ENCODE data around the gene SPATA12. TPM values are rescaled to one million over a fixed set of nuclear protein-coding genes. Genes with fewer than 3 reads are reported as not detected.

The SPATA12 gene
- total and polyA plus RNA-seq, 4 donors, result not detected

DNA sequence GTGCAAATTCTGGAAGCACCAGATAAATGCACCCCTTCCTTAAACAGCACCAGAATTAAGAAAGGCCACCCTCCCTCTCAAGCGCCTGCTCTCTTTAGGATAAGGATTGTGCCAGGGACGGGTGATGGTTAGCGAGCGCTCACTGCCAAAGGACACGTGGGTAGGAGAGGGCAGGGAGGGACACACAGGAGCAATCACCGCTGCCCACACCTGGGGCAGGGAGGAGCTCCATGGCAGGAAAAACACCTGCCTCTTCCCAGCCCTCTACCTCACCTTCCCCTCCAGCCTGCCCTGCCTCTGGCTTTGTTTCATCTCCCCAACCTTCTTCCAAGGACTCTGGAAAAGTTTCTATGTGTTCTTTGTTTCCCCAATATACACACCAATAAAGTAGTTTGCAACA, 7.3 kb upstream of the SPATA12 start:
- H3K4me3 ChIP-seq (ENCODE audit: low read depth in 1 of 3, low read length in 3 of 3), result no peak overlapping the region
- no peaks in the 10 kb centered on the region for H3K4me1 ChIP-seq (ENCODE audit: control insufficient read depth in 4 of 4, insufficient read depth in 4 of 4, low read length in 3 of 4)
- H3K36me3 ChIP-seq (ENCODE audit: control insufficient read depth in 4 of 4, insufficient read depth in 3 of 4, low read depth in 1 of 4, low read length in 3 of 4), result no peaks in the 10 kb centered on the region
- H3K9me3 ChIP-seq (ENCODE audit: control insufficient read depth in 4 of 4, low read length in 3 of 4), result no peaks in the 10 kb centered on the region
- peaks cover 0 to 2% (median 0%) of the 10 kb centered on the region in 4 donors for H3K27me3 ChIP-seq (ENCODE audit: control insufficient read depth in 4 of 4, insufficient read depth in 4 of 4, low read length in 3 of 4)
- no peak for TF ChIP-seq SP1 (IDR thresholded peaks at IDR 0.05)
- no peak for TF ChIP-seq JUND (IDR thresholded peaks at IDR 0.05)
- no peak for TF ChIP-seq EGR1 (IDR thresholded peaks at IDR 0.05; ENCODE audit: low read depth in 2 of 2)
- TF ChIP-seq, protein P1, sequence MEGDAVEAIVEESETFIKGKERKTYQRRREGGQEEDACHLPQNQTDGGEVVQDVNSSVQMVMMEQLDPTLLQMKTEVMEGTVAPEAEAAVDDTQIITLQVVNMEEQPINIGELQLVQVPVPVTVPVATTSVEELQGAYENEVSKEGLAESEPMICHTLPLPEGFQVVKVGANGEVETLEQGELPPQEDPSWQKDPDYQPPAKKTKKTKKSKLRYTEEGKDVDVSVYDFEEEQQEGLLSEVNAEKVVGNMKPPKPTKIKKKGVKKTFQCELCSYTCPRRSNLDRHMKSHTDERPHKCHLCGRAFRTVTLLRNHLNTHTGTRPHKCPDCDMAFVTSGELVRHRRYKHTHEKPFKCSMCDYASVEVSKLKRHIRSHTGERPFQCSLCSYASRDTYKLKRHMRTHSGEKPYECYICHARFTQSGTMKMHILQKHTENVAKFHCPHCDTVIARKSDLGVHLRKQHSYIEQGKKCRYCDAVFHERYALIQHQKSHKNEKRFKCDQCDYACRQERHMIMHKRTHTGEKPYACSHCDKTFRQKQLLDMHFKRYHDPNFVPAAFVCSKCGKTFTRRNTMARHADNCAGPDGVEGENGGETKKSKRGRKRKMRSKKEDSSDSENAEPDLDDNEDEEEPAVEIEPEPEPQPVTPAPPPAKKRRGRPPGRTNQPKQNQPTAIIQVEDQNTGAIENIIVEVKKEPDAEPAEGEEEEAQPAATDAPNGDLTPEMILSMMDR (IDR thresholded peaks at IDR 0.05; ENCODE audit: low read depth, low read length, missing input control), result no peak
- no peak for TF ChIP-seq RXRA (IDR thresholded peaks at IDR 0.05)
- TF ChIP-seq FOXA2 (IDR thresholded peaks at IDR 0.05), result no peak
- TF ChIP-seq, protein P2, sequence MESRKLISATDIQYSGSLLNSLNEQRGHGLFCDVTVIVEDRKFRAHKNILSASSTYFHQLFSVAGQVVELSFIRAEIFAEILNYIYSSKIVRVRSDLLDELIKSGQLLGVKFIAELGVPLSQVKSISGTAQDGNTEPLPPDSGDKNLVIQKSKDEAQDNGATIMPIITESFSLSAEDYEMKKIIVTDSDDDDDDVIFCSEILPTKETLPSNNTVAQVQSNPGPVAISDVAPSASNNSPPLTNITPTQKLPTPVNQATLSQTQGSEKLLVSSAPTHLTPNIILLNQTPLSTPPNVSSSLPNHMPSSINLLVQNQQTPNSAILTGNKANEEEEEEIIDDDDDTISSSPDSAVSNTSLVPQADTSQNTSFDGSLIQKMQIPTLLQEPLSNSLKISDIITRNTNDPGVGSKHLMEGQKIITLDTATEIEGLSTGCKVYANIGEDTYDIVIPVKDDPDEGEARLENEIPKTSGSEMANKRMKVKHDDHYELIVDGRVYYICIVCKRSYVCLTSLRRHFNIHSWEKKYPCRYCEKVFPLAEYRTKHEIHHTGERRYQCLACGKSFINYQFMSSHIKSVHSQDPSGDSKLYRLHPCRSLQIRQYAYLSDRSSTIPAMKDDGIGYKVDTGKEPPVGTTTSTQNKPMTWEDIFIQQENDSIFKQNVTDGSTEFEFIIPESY (IDR thresholded peaks at IDR 0.05), result no peak
- no peak for TF ChIP-seq HNF4A (conservative IDR thresholded peaks at IDR 0.05)
- TF ChIP-seq, protein P3, sequence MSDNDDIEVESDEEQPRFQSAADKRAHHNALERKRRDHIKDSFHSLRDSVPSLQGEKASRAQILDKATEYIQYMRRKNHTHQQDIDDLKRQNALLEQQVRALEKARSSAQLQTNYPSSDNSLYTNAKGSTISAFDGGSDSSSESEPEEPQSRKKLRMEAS (IDR thresholded peaks at IDR 0.05), result no peak
- TF ChIP-seq FOXA1 (IDR thresholded peaks at IDR 0.05), result no peak
- TF ChIP-seq HNF4G (IDR thresholded peaks at IDR 0.05), result no peak
- TF ChIP-seq TAF1 (conservative IDR thresholded peaks at IDR 0.05), result no peak
- TF ChIP-seq NR2F2 (IDR thresholded peaks at IDR 0.05), result no peak
- TF ChIP-seq RAD21 (IDR thresholded peaks at IDR 0.05), result no peak
- TF ChIP-seq GABPA (IDR thresholded peaks at IDR 0.05 in 1 of 2, conservative IDR thresholded peaks at IDR 0.05 in 1 of 2), result no peak
- TF ChIP-seq YY1 (IDR thresholded peaks at IDR 0.05), result no peak
- TF ChIP-seq, protein P4, sequence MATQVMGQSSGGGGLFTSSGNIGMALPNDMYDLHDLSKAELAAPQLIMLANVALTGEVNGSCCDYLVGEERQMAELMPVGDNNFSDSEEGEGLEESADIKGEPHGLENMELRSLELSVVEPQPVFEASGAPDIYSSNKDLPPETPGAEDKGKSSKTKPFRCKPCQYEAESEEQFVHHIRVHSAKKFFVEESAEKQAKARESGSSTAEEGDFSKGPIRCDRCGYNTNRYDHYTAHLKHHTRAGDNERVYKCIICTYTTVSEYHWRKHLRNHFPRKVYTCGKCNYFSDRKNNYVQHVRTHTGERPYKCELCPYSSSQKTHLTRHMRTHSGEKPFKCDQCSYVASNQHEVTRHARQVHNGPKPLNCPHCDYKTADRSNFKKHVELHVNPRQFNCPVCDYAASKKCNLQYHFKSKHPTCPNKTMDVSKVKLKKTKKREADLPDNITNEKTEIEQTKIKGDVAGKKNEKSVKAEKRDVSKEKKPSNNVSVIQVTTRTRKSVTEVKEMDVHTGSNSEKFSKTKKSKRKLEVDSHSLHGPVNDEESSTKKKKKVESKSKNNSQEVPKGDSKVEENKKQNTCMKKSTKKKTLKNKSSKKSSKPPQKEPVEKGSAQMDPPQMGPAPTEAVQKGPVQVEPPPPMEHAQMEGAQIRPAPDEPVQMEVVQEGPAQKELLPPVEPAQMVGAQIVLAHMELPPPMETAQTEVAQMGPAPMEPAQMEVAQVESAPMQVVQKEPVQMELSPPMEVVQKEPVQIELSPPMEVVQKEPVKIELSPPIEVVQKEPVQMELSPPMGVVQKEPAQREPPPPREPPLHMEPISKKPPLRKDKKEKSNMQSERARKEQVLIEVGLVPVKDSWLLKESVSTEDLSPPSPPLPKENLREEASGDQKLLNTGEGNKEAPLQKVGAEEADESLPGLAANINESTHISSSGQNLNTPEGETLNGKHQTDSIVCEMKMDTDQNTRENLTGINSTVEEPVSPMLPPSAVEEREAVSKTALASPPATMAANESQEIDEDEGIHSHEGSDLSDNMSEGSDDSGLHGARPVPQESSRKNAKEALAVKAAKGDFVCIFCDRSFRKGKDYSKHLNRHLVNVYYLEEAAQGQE (IDR thresholded peaks at IDR 0.05), result no peak
- TF ChIP-seq, protein P5, sequence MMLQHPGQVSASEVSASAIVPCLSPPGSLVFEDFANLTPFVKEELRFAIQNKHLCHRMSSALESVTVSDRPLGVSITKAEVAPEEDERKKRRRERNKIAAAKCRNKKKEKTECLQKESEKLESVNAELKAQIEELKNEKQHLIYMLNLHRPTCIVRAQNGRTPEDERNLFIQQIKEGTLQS (IDR thresholded peaks at IDR 0.05), result no peak
- WGBS, result 79% methylated on average over 6 of the region's 6 CpGs
- H3K9ac ChIP-seq (ENCODE audit: low read depth in 1 of 2, low read length in 2 of 2), result no peak overlapping the region
- DNase-seq (ENCODE audit: low spot score), result no peak
- H3K27ac ChIP-seq (ENCODE audit: low read depth in 1 of 2, low read length in 2 of 2), result no peak overlapping the region

Data from liver (tissue), 9 donors.